HepG2 (cell line): ENCODE results near the gene P3H3. TPM values are rescaled to one million over a fixed set of nuclear protein-coding genes. Genes with fewer than 3 reads are reported as not detected.

ENCODE experiments used
- ELF3 ChIP-seq: IDR thresholded peaks from 2 replicates; pipeline ENCODE4 v1.6.1; 2016; ENCODE audit warnings: missing genetic modification reagents, missing compliant biosample characterization
- HDAC1 ChIP-seq: sonication (generic); formaldehyde crosslinking; IDR thresholded peaks from 2 replicates; pipeline ENCODE4 v1.5.1; 2020; ENCODE audit warnings: mild to moderate bottlenecking, missing genetic modification reagents
- HOXA9 ChIP-seq: sonication (generic); formaldehyde crosslinking; IDR thresholded peaks from 2 replicates; pipeline ENCODE4 v1.8.1; 2022; ENCODE audit warnings: missing genetic modification reagents, mild to moderate bottlenecking, moderate library complexity, borderline replicate concordance
- MAFF ChIP-seq: IDR thresholded peaks from 2 replicates; pipeline ENCODE4 v1.6.1; 2011; ENCODE audit warnings: low read depth, low read length, improper control_type of control experiment
- MIER2 ChIP-seq: IDR thresholded peaks from 2 replicates; pipeline ENCODE4 v1.6.1; 2016; ENCODE audit warnings: missing biosample characterization, missing genetic modification reagents
- PHF20 ChIP-seq: sonication (generic); formaldehyde crosslinking; IDR thresholded peaks from 2 replicates; pipeline ENCODE4 v1.5.0; 2020; ENCODE audit warnings: mild to moderate bottlenecking, missing genetic modification reagents
- PHF5A ChIP-seq: IDR thresholded peaks from one replicate; pipeline ENCODE4 v1.6.1; 2018; ENCODE audit warnings: low read depth, missing genetic modification reagents; ENCODE audit not compliant: unreplicated experiment
- RBAK ChIP-seq: sonication (generic); formaldehyde crosslinking; IDR thresholded peaks from 2 replicates; pipeline ENCODE4 v1.5.1; 2020; ENCODE audit warnings: mild to moderate bottlenecking, missing genetic modification reagents
- SMC3 ChIP-seq: IDR thresholded peaks from 2 replicates; pipeline ENCODE4 v1.6.1; 2011; ENCODE audit warnings: low read length, improper control_type of control experiment
- TMF1 ChIP-seq: sonication (generic); formaldehyde crosslinking; IDR thresholded peaks from 2 replicates; pipeline ENCODE4 v1.8.1; 2022; ENCODE audit warnings: low read depth, missing genetic modification reagents
- ZFP36L1 ChIP-seq: sonication (generic); formaldehyde crosslinking; IDR thresholded peaks from 2 replicates; pipeline ENCODE4 v1.8.0; 2022; ENCODE audit warnings: mild to moderate bottlenecking, missing genetic modification reagents, moderate library complexity
- ZMYM3 ChIP-seq: sonication (generic); formaldehyde crosslinking; IDR thresholded peaks from 2 replicates; pipeline ENCODE4 v1.5.1; 2020; ENCODE audit warnings: mild to moderate bottlenecking, missing genetic modification reagents
- ZNF441 ChIP-seq: sonication (generic); formaldehyde crosslinking; IDR thresholded peaks from 2 replicates; pipeline ENCODE4 v1.7.0; 2021; ENCODE audit warnings: missing genetic modification reagents, borderline replicate concordance
- ZNF572 ChIP-seq: sonication (generic); formaldehyde crosslinking; IDR thresholded peaks from 2 replicates; pipeline ENCODE4 v1.5.1; 2020; ENCODE audit warnings: mild to moderate bottlenecking, missing genetic modification reagents
- ZNF644 ChIP-seq: IDR thresholded peaks from 2 replicates; pipeline ENCODE4 v1.6.1; 2016; ENCODE audit warnings: low read depth
- ZNF670 ChIP-seq: sonication (generic); formaldehyde crosslinking; IDR thresholded peaks from 2 replicates; pipeline ENCODE4 v1.8.0; 2022; ENCODE audit warnings: mild to moderate bottlenecking, missing genetic modification reagents, borderline replicate concordance
- ZNF773 ChIP-seq: sonication (generic); formaldehyde crosslinking; IDR thresholded peaks from 2 replicates; pipeline ENCODE4 v1.4.0; 2020; ENCODE audit warnings: missing genetic modification reagents, borderline replicate concordance
- polyA plus RNA-seq, 8 experiments: library from polyadenylated mRNA; depleted of rRNA in 3 of 8; stranded (reverse) in 7 of 8; unstranded in 1 of 8; fragments of >200 nt; fragmentation: Illumina TruSeq in 4 of 8; extraction: Trizol in 4 of 8; gene quantifications; 2 replicates each; pipeline versions ENCODE4 v1.2.1 to v1.2.3, GENCODE V29; 2011 to 2016; ENCODE audit warnings: low read depth in 4 of 8, missing spikeins in 1 of 8, mixed read lengths in 1 of 8; ENCODE audit not compliant: insufficient read depth in 1 of 8
- total RNA-seq, 5 experiments: library from RNA; depleted of rRNA; stranded (reverse); fragments of >200 nt; fragmentation: Illumina TruSeq; extraction: Trizol; gene quantifications; 2 replicates each; pipeline ENCODE4 v1.2.3, GENCODE V29; 2016; ENCODE audit warnings: low read depth in 1 of 5
- TF ChIP-seq, protein P1 (sequence below): sonication (generic); formaldehyde crosslinking; IDR thresholded peaks from 2 replicates; pipeline ENCODE4 v1.5.1; 2020; ENCODE audit warnings: missing genetic modification reagents, mild to moderate bottlenecking, borderline replicate concordance
- TF ChIP-seq, protein P2 (sequence below): sonication (generic); formaldehyde crosslinking; IDR thresholded peaks from 2 replicates; pipeline ENCODE4; 2020; ENCODE audit warnings: missing genetic modification reagents, mild to moderate bottlenecking, borderline replicate concordance
- TF ChIP-seq, protein P3 (sequence below): sonication (generic); formaldehyde crosslinking; IDR thresholded peaks from 2 replicates; pipeline ENCODE4 v1.9.0; 2021; ENCODE audit warnings: missing genetic modification reagents, borderline replicate concordance
- TF ChIP-seq, protein P4 (sequence below): sonication (generic); formaldehyde crosslinking; IDR thresholded peaks from 2 replicates; pipeline ENCODE4 v1.5.1; 2020; ENCODE audit warnings: mild to moderate bottlenecking, missing genetic modification reagents, moderate library complexity

P3H3 gene
- total and polyA plus RNA-seq, 2 of the 13 experiments (the other 11 are each of a cell fraction or from before 2014, with no cell fraction given), result 20.1 to 20.5 TPM

DNA sequence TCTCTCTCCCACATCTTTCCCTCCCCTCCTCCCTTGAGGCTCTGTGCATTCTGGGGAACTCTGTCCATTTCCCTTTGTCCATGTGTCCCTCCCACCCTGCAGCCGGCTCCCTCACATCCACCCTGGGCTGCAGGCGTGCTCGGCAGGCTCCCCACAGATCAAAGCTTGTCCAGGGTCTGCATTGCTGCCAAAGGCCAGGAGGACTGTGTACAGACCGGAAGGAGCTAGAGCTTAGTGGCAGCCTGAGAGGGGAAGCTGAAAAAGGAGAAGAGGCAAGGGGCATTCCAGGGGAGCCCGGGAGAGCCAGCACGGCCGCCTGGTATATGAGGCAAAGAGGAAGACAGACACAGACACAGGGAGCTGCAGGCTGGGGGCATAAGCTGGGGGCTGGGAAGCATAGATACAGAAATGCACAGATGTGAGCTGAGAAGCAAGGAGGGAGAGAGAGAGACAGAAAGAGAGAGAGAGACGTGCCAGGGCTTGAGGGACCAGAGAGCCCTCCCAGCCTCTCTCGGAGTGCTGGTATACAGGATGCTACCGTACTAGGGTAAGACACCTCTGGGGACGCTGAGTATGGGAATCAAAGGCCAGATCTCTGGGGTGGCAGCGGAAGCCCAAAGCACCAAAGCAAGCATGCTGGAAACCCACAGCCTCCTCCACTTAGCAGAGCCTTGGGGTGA is 35.5 kb upstream of the P3H3 start (continued):
- TF ChIP-seq, protein P1, sequence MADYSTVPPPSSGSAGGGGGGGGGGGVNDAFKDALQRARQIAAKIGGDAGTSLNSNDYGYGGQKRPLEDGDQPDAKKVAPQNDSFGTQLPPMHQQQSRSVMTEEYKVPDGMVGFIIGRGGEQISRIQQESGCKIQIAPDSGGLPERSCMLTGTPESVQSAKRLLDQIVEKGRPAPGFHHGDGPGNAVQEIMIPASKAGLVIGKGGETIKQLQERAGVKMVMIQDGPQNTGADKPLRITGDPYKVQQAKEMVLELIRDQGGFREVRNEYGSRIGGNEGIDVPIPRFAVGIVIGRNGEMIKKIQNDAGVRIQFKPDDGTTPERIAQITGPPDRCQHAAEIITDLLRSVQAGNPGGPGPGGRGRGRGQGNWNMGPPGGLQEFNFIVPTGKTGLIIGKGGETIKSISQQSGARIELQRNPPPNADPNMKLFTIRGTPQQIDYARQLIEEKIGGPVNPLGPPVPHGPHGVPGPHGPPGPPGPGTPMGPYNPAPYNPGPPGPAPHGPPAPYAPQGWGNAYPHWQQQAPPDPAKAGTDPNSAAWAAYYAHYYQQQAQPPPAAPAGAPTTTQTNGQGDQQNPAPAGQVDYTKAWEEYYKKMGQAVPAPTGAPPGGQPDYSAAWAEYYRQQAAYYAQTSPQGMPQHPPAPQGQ (CRISPR knock-in tag), result no peak
- TF ChIP-seq MIER2 (CRISPR knock-in tag) (0 out of 2 replicates have a peak, but pooled peaks have one; percentile 23), ZNF441 (CRISPR knock-in tag) (peak; percentile 88; the same call in 1 of the 2 replicates), TMF1 (CRISPR knock-in tag) (no peak), ZNF572 (no peak), SMC3 (no peak), HDAC1 (CRISPR knock-in tag) (peak; percentile 95), ZNF670 (CRISPR knock-in tag) (0 out of 2 replicates have a peak, but pooled peaks have one; percentile 45), ZFP36L1 (peak; percentile 94), HOXA9 (CRISPR knock-in tag) (0 out of 2 replicates have a peak, but pooled peaks have one; percentile 79), RBAK (CRISPR knock-in tag) (0 out of 2 replicates have a peak, but pooled peaks have one; percentile 12), PHF5A (peak; percentile 43), ZNF644 (CRISPR knock-in tag) (0 out of 2 replicates have a peak, but pooled peaks have one; percentile 26), ZNF773 (CRISPR knock-in tag) (no peak), MAFF (no peak), PHF20 (peak; percentile 48; the same call in 1 of the 2 replicates), ELF3 (CRISPR knock-in tag) (peak; percentile 66), ZMYM3 (CRISPR knock-in tag) (peak; percentile 91)
- TF ChIP-seq, protein P2, sequence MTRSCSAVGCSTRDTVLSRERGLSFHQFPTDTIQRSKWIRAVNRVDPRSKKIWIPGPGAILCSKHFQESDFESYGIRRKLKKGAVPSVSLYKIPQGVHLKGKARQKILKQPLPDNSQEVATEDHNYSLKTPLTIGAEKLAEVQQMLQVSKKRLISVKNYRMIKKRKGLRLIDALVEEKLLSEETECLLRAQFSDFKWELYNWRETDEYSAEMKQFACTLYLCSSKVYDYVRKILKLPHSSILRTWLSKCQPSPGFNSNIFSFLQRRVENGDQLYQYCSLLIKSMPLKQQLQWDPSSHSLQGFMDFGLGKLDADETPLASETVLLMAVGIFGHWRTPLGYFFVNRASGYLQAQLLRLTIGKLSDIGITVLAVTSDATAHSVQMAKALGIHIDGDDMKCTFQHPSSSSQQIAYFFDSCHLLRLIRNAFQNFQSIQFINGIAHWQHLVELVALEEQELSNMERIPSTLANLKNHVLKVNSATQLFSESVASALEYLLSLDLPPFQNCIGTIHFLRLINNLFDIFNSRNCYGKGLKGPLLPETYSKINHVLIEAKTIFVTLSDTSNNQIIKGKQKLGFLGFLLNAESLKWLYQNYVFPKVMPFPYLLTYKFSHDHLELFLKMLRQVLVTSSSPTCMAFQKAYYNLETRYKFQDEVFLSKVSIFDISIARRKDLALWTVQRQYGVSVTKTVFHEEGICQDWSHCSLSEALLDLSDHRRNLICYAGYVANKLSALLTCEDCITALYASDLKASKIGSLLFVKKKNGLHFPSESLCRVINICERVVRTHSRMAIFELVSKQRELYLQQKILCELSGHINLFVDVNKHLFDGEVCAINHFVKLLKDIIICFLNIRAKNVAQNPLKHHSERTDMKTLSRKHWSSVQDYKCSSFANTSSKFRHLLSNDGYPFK (CRISPR knock-in tag), result peak; percentile 69; the same call in 1 of the 2 replicates
- TF ChIP-seq, protein P3, sequence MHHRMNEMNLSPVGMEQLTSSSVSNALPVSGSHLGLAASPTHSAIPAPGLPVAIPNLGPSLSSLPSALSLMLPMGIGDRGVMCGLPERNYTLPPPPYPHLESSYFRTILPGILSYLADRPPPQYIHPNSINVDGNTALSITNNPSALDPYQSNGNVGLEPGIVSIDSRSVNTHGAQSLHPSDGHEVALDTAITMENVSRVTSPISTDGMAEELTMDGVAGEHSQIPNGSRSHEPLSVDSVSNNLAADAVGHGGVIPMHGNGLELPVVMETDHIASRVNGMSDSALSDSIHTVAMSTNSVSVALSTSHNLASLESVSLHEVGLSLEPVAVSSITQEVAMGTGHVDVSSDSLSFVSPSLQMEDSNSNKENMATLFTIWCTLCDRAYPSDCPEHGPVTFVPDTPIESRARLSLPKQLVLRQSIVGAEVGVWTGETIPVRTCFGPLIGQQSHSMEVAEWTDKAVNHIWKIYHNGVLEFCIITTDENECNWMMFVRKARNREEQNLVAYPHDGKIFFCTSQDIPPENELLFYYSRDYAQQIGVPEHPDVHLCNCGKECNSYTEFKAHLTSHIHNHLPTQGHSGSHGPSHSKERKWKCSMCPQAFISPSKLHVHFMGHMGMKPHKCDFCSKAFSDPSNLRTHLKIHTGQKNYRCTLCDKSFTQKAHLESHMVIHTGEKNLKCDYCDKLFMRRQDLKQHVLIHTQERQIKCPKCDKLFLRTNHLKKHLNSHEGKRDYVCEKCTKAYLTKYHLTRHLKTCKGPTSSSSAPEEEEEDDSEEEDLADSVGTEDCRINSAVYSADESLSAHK (CRISPR knock-in tag), result no peak
- TF ChIP-seq, protein P4, sequence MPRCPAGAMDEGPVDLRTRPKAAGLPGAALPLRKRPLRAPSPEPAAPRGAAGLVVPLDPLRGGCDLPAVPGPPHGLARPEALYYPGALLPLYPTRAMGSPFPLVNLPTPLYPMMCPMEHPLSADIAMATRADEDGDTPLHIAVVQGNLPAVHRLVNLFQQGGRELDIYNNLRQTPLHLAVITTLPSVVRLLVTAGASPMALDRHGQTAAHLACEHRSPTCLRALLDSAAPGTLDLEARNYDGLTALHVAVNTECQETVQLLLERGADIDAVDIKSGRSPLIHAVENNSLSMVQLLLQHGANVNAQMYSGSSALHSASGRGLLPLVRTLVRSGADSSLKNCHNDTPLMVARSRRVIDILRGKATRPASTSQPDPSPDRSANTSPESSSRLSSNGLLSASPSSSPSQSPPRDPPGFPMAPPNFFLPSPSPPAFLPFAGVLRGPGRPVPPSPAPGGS, result peak; percentile 77; the same call in 1 of the 2 replicates
